HT1080 (cell line): ENCODE results near the gene PCDHB11. TPM values are rescaled to one million over a fixed set of nuclear protein-coding genes. Genes with fewer than 3 reads are reported as not detected.
A peak's percentile ranks its signal among the peaks of the same experiment; 100 is the strongest.
"Not testable (repeated sequence)": the region's sequence is repeated elsewhere in the genome, so short reads cannot be mapped to it uniquely, and the experiment has no call there.

Source experiments
- DNase-seq: peaks from one replicate; pipeline ENCODE4 v3.0.0-alpha.2; 2015; ENCODE audit warnings: low read depth
- polyA plus RNA-seq, 2 experiments: library from polyadenylated mRNA; depleted of rRNA; stranded (reverse); fragments of >200 nt; gene quantifications; 2 replicates each; pipeline ENCODE4 v1.2.3, GENCODE V29; 2015
- total RNA-seq: library from RNA; depleted of rRNA; stranded (reverse); fragments of >200 nt; shearing (Covaris generic); gene quantifications from 2 replicates; pipeline ENCODE4 v1.2.3, GENCODE V29; 2014; rRNA removed

The PCDHB11 gene
- not detected in 2 replicates for total RNA-seq
- polyA plus RNA-seq (2015; cell fraction: cytosol; rRNA removed) = 0.02 TPM in 1 of 2 replicates, not detected in the other
- polyA plus RNA-seq (2015; cell fraction: nucleus; rRNA removed) = 0.18 and 0.23 TPM in 2 replicates

DNA sequence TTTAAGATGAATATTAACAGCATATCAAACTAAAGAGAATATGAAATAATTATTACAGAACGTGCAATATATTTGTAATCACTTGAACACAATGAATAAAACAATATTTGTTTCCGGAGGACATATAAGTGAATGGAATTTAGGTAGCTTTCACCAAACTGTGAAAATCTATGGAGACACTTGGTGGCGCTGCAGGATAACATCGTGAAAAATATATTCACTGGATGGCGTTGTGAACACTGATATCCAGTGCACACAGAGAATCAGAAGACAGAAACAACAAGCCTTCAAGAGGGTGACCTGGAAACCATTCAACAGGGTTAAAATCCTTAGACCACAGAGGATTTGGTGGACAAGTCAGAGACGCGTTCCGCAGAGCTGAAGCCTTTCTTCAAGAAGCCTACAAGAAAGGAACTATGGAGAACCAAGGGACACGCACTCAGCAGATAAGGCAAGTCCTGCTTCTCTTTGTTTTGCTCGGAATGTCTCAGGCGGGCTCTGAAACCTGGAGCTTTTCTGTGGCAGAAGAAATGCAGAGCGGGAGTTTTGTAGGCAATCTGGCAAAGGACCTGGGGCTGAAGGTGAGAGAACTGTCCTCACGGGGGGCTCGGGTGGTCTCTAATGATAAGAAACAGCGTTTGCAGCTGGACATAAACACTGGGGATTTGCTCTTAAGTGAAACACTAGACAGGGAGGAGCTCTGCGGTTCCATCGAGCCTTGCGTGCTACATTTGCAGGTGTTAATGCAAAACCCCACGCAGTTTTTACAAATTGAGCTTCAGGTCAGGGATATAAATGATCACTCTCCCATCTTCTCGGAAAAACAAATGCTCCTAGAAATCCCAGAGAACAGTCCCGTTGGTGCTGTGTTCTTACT is at the start of gene PCDHB11:
Gene PCDHB11, plus strand, starts transcription at position 269 of the 877 bp plus-strand sequence. Its CDS starts 148 bp downstream, at position 417.
- no peak for DNase-seq

DNA sequence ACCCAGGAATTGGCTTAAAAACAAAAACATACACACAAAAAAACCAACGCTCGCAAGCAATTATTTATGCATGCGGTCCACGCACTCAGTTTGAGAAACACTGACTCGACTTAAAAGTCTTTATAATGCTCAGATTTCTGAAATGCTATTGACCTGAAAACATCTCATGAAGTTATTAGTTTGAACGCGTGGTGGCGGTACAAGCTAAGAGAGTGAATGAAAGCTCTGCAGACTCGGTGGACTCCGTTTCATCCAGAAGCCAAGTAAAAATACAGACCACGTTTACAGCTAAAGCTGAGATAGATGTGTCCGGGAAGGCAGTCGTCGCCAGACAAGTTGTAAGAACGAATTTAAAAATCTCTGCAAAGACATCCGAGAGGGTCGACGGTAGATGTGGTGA is 49.6 kb upstream of the PCDHB11 start, which contains the start of gene PCDHB6:
Gene PCDHB6, plus strand, starts transcription at position 246 of the 400 bp plus-strand sequence. CDS start 201 bp downstream, outside the sequence.
- peak; percentile 11 for DNase-seq

DNA sequence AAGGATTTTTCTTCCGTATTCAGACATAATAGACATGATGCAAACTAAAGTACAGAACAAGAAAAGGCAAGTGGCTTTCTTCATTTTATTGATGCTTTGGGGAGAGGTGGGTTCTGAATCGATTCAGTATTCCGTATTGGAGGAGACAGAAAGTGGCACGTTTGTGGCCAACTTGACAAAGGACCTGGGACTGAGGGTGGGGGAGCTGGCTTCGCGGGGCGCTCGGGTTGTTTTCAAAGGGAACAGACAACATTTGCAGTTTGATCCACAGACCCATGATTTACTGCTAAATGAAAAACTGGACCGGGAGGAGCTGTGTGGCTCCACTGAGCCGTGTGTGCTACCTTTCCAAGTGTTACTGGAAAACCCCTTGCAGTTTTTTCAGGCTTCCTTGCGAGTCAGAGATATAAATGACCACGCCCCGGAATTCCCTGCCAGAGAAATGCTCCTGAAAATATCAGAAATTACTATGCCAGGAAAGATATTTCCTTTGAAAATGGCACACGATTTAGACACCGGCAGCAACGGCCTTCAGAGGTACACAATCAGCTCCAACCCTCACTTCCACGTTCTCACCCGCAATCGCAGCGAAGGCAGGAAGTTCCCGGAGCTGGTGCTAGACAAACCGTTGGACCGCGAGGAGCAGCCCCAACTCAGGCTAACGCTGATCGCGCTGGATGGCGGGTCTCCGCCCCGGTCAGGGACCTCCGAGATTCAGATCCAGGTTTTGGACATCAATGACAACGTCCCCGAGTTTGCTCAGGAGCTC is 49.0 kb upstream of the PCDHB11 start:
- no peak for DNase-seq

DNA sequence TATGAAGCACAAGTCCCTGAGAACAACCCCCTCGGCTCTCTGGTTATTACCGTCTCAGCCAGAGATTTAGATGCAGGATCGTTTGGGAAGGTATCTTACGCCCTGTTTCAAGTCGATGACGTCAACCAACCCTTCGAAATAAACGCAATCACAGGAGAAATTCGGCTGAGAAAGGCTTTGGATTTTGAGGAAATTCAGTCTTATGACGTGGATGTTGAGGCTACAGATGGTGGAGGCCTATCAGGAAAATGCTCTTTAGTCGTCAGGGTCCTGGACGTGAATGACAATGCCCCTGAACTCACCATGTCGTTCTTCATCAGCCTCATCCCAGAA is 48.5 kb upstream of the PCDHB11 start:
- DNase-seq = no peak

DNA sequence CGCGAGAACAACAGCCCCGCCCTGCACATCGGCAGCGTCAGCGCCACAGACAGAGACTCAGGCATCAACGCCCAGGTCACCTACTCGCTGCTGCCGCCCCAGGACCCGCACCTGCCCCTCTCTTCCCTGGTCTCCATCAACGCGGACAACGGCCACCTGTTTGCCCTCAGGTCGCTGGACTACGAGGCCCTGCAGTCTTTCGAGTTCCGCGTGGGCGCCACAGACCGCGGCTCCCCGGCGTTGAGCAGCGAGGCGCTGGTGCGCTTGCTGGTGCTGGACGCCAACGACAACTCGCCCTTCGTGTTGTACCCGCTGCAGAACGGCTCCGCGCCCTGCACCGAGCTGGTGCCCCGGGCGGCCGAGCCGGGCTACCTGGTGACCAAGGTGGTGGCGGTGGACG is 47.8 kb upstream of the PCDHB11 start:
- not testable (repeated sequence) for DNase-seq

DNA sequence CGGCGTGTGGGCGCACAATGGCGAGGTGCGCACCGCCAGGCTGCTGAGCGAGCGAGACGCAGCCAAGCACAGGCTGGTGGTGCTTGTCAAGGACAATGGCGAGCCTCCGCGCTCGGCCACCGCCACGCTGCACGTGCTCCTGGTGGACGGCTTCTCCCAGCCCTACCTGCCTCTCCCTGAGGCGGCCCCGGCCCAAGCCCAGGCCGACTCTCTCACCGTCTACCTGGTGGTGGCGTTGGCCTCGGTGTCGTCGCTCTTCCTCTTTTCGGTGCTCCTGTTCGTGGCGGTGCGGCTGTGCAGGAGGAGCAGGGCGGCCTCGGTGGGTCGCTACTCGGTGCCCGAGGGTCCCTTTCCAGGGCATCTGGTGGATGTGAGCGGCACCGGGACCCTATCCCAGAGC is 47.3 kb upstream of the PCDHB11 start:
- not testable (repeated sequence) for DNase-seq

DNA sequence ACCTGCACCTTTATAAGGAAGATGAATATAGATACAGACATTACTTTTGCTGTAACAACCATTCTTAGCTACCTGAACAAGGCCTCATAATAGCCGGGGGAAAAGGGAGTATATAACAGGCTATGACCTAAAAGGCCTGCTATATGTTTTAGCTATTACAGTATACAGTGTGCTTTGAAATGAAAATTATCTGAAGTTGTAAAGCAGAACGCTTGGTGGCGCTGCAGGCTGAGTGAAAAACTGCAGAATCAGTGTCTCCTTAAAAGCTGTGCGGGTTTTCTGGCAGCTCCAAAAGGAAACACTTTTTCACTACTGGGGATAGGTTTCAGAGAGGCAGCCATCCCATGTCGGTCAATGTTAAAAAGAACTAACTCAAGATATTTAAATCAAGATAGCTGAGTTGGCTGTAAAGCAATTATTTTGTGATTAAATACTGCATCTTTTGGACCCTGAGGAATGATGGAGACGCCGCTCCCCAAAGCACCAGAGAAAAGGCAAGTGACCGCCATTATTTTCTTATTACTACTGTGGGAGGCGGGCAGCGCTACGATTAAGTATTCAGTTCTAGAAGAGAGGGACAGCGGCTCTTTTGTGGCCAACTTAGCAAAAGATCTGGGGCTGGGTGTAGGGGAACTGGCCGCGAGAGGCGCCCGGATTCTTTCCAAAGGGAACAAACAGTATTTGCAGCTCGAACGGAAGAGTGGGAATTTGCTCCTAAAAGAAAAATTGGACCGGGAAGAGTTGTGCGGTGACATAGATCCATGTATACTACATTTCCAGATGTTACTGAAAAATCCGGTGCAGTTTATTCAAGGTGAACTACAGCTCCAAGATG is 43.7 kb upstream of the PCDHB11 start:
- no peak for DNase-seq

DNA sequence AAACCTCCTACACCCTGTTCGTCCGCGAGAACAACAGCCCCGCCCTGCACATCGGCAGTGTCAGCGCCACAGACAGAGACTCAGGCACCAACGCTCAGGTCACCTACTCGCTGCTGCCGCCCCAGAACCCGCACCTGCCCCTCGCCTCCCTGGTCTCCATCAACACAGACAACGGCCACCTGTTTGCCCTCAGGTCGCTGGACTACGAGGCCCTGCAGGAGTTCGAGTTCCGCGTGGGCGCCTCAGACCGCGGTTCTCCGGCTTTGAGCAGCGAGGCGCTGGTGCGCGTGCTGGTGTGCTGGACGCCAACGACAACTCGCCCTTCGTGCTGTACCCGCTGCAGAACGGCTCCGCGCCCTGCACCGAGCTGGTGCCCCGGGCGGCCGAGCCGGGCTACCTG is 42.1 kb upstream of the PCDHB11 start:
- DNase-seq = not testable (repeated sequence)

DNA sequence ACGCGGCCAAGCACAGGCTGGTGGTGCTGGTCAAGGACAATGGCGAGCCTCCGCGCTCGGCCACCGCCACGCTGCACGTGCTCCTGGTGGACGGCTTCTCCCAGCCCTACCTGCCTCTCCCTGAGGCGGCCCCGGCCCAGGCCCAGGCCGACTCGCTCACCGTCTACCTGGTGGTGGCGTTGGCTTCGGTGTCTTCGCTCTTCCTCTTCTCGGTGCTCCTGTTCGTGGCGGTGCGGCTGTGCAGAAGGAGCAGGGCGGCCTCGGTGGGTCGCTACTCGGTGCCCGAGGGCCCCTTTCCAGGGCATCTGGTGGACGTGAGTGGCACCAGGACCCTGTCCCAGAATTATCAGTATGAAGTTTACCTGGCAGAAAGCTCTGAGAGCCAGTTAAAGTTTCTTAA is 41.5 kb upstream of the PCDHB11 start:
- DNase-seq = not testable (repeated sequence)

DNA sequence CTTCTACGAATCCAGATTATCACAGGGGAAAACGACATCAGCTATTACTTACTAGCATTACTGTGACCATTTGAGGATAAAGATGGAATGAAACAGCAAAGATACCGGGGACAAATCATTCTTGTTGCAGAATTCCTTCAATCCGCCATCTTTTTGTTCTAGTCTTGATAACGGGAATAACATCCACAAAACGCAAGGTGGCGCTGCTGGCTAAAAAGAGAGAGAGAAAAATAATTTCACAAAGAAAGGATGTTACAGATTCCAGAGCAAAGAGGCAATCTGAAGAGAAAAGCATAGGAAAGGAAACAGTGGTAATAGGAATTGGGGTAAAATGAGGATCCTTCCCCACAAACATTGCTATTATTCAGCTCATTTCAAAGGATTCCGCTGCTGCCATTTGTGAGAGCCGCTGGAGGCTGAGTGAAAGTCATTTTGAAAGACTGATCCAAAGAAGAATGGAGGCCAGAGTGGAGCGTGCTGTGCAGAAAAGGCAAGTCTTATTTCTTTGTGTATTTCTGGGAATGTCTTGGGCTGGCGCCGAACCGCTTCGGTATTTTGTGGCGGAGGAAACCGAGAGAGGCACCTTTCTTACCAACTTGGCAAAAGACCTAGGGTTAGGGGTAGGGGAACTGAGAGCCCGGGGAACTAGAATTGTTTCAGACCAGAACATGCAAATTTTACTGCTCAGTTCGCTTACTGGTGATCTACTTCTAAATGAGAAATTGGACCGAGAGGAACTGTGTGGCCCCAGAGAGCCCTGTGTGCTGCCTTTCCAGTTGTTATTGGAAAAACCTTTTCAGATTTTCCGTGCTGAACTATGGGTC is 26.8 kb upstream of the PCDHB11 start, which contains the start of gene PCDHB7:
Gene PCDHB7, plus strand, starts transcription at position 264 of the 824 bp plus-strand sequence. Its CDS starts 192 bp downstream, at position 456.
- no peak for DNase-seq

DNA sequence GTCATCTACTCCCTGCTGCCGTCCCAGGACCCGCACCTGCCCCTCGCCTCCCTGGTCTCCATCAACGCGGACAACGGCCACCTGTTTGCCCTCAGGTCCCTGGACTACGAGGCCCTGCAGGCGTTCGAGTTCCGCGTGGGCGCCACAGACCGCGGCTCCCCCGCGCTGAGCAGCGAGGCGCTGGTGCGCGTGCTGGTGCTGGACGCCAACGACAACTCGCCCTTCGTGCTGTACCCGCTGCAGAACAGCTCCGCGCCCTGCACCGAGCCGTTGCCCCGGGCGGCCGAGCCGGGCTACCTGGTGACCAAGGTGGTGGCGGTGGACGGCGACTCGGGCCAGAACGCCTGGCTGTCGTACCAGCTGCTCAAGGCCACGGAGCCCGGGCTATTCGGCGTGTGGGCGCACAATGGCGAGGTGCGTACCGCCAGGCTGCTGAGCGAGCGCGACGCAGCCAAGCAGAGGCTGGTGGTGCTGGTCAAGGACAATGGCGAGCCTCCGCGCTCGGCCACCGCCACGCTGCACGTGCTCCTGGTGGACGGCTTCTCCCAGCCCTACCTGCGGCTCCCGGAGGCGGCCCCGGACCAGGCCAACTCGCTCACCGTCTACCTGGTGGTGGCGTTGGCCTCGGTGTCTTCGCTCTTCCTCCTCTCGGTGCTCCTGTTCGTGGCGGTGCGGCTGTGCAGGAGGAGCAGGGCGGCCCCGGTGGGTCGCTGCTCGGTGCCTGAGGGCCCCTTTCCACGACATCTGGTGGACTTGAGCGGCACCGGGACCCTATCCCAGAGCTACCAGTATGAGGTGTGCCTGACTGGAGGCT is 24.9 kb upstream of the PCDHB11 start:
- DNase-seq = not testable (repeated sequence)

DNA sequence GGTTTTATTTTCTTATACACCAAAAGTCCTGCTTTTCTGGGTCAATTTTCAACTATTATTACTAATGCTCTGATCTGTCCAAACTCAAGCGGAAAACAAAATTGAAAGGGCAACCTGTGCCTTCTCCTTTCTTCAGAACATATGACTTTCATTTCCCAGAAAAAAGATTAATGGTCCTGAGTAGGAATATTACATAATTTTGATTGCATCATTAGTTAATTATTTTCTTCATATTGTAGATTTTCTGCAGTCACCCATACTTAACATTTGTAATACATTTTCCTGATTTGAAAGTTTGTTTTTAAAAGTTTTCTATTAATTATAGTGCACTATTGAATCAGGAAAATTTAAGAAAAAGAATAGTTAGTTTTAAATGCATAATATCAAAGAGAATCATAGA is 23.5 kb upstream of the PCDHB11 start:
- no peak for DNase-seq

DNA sequence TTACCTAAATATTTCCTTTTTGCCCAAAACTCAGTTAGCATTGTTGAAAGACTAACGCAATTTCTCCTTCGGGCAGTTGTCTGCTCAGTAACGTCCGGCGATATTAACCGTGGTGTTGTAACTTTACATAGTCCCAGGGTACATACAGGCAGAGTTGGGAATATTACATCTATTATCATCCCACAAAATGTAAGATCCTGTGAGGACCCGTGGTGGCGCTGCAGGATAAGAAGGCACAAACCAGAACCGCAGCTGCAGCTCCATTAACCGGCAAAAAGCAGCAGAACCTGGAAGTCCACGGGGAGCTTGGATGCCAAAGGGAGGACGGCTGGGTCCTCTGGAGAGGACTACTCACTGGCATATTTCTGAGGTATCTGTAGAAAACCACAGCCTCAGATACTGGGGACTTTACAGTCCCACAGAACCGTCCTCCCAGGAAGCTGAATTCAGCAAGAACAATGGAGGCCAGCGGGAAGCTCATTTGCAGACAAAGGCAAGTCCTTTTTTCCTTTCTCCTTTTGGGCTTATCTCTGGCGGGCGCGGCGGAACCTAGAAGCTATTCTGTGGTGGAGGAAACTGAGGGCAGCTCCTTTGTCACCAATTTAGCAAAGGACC is 21.7 kb upstream of the PCDHB11 start, which contains the start of gene PCDHB8:
Gene PCDHB8, plus strand, starts transcription at position 214 of the 615 bp plus-strand sequence. Its CDS starts 245 bp downstream, at position 459.
- peak; percentile 11 for DNase-seq

DNA sequence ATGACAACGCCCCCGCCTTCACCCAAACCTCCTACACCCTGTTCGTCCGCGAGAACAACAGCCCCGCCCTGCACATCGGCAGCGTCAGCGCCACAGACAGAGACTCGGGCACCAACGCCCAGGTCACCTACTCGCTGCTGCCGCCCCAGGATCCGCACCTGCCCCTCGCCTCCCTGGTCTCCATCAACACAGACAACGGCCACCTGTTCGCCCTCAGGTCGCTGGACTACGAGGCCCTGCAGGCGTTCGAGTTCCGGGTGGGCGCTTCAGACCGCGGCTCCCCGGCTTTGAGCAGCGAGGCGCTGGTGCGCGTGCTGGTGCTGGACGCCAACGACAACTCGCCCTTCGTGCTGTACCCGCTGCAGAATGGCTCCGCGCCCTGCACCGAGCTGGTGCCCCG is 20.1 kb upstream of the PCDHB11 start:
- not testable (repeated sequence) for DNase-seq

DNA sequence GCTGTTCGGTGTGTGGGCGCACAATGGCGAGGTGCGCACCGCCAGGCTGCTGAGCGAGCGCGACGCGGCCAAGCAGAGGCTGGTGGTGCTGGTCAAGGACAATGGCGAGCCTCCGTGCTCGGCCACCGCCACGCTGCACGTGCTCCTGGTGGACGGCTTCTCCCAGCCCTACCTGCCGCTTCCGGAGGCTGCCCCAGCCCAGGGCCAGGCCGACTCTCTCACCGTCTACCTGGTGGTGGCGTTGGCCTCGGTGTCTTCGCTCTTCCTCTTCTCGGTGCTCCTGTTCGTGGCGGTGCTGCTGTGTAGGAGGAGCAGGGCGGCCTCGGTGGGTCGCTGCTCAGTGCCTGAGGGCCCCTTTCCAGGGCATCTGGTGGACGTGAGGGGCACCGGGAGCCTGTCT is 19.6 kb upstream of the PCDHB11 start:
- DNase-seq = not testable (repeated sequence)

DNA sequence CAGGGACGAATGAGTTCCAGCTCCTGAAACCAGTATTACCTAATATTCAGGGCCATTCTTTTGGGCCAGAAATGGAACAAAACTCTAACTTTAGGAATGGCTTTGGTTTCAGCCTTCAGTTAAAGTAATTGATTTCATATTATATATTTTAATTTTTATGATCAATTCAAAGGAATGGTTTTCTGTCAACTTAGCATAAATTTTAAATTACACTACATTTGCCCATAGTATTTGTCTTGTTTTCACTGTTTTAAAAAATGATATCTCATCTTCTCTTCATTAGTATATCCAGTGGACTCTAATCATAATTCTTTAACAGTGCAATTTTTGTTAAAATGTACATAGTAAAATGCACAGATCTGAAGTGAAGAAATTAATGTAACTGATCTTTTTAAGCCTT is 19.1 kb upstream of the PCDHB11 start:
- no peak for DNase-seq

DNA sequence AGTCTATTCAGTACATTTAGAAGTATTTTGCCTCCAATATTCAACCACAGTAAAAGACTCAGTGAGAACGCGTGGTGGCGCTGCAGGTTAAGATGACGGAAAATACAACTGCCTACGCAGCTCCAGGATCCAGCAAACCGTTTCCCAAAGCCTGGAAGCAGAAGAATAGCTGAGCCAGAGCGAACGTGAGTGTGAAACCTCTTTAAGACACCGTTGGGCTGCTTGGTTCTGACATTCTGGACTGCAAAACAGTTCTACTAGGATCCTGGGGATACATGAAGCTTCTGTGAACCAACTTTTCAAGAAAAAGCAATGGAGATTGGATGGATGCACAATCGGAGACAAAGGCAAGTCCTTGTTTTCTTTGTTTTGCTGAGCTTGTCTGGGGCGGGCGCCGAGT is 17.2 kb upstream of the PCDHB11 start, which contains the start of gene PCDHB16:
Gene PCDHB16, plus strand, starts transcription at position 140 of the 400 bp plus-strand sequence. Its CDS starts 173 bp downstream, at position 313.
- DNase-seq = peak; percentile 3

DNA sequence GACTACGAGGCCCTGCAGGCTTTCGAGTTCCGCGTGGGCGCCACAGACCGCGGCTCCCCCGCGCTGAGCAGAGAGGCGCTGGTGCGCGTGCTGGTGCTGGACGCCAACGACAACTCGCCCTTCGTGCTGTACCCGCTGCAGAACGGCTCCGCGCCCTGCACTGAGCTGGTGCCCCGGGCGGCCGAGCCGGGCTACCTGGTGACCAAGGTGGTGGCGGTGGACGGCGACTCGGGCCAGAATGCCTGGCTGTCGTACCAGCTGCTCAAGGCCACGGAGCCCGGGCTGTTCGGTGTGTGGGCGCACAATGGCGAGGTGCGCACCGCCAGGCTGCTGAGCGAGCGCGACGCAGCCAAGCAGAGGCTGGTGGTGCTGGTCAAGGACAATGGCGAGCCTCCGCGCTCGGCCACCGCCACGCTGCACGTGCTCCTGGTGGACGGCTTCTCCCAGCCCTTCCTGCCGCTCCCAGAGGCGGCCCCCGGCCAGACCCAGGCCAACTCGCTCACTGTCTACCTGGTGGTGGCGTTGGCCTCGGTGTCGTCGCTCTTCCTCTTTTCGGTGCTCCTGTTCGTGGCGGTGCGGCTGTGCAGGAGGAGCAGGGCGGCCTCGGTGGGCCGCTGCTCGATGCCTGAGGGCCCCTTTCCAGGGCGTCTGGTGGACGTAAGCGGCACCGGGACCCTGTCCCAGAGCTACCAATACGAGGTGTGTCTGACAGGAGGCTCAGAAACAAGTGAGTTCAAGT is 15.1 kb upstream of the PCDHB11 start:
- DNase-seq = not testable (repeated sequence)
